HG03103 (cell line): ENCODE measurements around the gene DOP1B.
"Not testable (repeated sequence)": the region's sequence is repeated elsewhere in the genome, so short reads cannot be mapped to it uniquely, and the experiment has no call there.

Experiments
- ATAC-seq: cut with Tn5 transposase; IDR thresholded peaks from one replicate; pipeline ENCODE4 v1.9.1; 2021; ENCODE audit warnings: low read depth; ENCODE audit not compliant: unreplicated experiment

The DOP1B gene, protein sequence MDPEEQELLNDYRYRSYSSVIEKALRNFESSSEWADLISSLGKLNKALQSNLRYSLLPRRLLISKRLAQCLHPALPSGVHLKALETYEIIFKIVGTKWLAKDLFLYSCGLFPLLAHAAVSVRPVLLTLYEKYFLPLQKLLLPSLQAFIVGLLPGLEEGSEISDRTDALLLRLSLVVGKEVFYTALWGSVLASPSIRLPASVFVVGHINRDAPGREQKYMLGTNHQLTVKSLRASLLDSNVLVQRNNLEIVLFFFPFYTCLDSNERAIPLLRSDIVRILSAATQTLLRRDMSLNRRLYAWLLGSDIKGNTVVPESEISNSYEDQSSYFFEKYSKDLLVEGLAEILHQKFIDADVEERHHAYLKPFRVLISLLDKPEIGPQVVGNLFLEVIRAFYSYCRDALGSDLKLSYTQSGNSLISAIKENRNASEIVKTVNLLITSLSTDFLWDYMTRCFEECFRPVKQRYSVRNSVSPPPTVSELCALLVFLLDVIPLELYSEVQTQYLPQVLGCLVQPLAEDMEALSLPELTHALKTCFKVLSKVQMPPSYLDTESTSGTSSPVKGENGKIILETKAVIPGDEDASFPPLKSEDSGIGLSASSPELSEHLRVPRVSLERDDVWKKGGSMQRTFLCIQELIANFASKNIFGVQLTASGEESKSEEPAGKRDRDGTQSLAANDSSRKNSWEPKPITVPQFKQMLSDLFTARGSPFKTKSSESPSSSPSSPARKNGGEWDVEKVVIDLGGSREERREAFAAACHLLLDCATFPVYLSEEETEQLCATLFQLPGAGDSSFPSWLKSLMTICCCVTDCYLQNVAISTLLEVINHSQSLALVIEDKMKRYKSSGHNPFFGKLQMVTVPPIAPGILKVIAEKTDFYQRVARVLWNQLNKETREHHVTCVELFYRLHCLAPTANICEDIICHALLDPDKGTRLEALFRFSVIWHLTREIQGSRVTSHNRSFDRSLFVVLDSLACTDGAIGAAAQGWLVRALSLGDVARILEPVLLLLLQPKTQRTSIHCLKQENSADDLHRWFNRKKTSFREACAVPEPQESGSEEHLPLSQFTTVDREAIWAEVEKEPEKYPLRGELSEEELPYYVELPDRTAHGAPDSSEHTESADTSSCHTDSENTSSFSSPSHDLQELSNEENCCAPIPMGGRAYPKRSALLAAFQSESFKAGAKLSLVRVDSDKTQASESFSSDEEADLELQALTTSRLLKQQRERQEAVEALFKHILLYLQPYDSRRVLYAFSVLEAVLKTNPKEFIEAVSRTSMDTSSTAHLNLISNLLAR (N-terminal part only)

DNA sequence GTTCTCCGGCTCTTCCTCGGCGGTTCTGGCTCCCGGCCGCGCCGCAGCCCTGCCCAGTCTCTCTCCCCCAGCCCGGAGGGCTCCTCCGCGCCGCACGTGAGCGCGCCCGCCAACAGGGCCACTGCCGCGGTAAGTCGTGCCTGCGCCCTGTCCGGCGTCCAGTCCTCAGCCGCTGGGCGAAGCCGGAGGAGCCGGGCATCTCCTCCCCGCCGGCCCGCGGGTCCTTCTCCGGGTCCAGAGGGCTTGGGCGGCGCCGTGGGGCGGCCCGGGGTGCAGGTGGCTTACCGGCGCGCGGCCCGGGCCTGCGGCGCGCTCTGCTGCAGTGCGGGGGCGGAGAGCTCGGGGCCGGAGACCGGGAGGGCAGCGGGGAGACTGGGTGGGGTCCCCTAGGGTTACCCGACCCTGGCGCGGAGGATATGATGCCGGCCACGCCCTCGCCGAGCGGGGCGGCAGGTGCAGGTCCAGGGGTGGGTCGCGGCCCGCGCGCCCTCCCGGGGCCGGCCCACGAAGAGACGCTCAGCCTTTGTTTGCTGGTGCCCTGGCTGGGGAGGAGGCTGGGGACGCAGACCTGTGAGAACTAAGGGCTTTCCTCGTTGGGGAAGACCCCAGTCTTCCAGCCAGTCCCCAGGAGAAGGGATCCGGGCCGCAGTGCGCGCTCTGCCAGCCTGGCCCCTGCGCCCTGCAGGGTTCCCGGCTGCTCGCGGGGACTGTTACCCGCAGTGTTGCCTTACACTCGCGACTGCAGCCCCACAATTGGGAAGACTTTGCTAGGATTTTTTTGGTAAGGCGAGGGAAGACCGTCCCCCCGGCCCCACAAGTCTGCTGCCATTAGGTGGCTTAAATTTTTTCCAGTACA, at the start of gene DOP1B:
DOP1B (plus strand) TSS at position 10 of the 856 bp plus-strand sequence. CDS start 7,910 bp downstream, outside the sequence.
- peak; percentile 25 for ATAC-seq

GRCh38 chr21:36109868-36110267, 46.8 kb upstream of the DOP1B start:
- ATAC-seq = no peak

DNA sequence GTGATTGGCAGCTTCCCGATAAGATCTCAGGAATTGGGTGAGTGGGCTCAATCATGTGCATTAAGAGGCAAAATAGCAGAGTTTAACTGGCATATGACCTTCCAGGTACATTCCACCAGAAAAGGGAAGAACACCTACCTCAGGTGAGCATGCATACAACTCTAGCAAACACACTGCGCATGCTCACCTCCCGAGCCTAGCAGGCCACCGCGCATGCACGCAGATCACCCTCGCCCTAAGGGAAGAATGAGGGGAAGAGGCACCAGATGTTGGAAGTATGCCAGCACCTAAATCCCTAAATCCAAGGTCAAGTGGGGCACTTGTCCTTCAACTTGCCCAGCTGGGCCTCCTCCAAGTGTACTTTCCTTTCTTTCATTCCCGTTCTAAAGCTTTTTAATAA, 45.4 kb upstream of the DOP1B start:
- ATAC-seq = no peak

- no peak for ATAC-seq
These were observed 42.8 kb upstream of the DOP1B start for GRCh38 chr21:36113647-36114428.

- no peak for ATAC-seq
These were observed 41.4 kb upstream of the DOP1B start for GRCh38 chr21:36115138-36115730.

DNA sequence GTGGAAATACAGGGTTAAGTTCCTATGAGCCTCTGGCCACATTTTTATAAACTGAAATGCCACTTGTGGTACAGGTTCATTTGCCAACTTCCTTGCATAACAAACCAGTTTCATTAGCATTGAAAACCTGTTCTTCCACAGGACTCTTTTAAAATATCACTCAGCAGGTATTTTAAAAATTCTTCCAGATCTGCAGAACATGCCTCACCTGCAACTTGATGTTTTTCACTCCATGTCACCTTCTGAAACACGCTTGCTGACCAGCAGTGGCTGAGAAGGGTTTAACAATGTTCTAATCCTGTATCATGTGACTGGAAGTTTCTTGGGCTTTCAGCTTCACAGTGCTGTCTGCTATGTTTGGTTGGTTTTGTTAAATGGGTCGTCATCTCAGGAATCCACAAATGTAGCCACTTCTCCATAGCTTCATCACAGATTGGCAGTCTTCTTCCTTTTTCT, 39.3 kb upstream of the DOP1B start:
- no peak for ATAC-seq

DNA sequence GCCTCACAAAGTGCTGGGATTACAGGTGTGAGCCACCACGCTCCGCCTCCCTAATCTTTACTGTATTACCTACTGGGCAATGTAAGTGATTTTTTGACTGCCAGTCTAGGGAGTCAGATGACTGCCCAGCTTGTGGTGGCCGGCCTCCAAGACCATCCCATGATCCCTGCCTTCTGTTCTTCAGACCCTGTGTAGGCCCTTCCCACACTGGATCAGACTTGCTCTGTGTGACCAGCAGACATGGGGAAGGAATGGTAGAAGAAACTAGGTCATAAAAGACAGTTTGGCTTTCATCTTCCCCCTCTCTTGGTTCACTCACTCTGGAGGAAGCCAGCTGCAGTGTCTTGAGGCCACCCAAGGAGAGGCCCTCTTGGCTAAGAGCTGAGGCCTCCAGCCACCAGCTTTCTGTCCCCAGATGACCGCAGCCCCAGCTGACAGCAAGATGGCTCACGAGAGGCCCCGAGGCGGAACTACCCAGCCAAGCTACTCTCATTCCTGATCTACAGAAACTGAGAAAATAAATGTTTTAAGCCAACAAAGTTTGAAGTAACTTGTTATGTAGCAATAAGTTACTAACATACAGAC, 36.2 kb upstream of the DOP1B start:
- no peak for ATAC-seq

DNA sequence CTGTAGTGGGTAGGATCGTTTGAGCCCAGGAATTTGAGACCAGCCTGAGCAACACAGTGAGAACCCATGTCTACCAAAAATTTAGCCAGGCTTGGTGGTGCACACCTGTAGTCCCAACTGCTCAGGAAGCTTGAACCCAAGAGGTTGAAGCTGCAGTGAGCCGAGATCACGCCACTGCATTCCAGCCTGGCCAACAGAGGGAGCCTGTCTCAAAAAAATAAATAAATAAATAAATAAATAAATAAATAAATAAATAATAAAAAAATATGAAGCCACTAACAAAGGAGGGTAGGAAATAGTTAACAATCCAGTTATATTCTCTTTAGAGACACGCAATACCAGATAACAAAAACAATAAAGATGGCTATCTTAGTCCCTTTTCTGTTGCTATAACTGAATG, 33.6 kb upstream of the DOP1B start:
- no peak for ATAC-seq

- ATAC-seq = no peak
These were observed 32.2 kb upstream of the DOP1B start for GRCh38 chr21:36124395-36124794.

DNA sequence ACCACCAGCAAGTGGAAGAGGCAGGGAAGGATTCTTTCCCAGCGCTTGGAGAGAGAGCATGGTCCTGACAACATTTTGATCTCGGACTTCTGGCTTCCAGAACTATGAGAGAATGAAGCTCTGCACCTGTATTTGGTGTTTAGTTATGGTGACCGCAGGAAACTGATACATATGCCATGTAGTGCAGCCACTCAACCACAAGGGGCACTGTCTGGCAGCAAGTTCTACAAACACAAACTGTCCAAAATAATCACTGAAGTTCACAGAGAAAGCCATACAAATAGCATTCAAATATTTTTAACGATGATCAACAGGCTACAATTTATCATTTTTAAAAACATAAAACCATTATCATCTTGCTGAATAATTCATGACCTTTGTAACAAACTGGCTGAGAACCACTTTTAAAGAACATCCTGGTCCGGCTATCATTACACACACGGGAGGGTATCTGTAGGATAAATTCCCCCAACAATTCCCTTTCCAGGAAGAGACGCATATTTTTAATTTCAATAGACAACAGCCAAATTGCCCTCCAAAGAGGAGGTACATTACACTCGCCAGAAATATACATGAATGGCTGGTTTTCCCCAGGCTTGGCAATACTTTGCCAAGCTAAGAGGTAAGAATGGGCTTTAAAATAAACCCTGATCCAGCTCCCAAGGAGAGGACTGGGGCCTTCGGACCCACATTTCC, 31.0 kb upstream of the DOP1B start:
- ATAC-seq = no peak

DNA sequence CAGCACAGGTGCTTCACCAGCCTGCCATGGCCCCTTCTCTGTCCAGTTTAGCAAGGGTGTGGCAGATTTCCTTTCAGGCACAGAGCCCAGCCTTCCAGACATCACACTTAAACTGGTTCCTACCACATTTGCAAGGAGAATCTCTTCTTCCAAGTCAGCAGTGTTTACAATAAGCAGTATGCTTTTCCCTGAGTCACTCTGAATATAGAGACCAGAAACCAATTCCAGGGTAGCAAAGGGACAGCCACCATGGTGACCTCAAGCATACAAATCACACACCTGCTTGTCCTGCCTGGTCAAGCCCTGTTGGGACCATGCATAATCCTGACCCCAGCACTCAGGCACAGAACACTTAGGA, 30.4 kb upstream of the DOP1B start:
- no peak for ATAC-seq

- no peak for ATAC-seq
These were observed 30.0 kb upstream of the DOP1B start for GRCh38 chr21:36126621-36127110.

GRCh38 chr21:36127250-36127904, 29.2 kb upstream of the DOP1B start:
- ATAC-seq = no peak

DNA sequence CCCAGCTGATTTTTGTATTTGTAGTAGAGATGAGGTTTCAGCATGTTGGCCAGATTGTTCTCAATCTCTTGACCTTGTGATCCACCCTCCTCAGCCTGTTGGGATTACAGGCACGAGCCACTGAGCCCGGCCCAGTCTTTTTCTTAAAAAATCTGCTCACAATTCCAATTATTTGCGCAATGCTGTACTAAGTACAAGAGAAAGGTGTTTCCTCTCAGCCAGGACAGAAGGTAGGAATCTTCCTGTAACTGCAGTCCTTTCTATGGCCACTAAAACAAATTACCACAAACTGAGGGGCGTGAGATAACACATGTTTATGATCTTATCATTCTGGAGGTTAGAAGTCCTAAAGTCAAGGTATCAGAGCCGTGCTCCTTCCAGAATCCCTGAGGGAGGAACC, 28.6 kb upstream of the DOP1B start:
- no peak for ATAC-seq

DNA sequence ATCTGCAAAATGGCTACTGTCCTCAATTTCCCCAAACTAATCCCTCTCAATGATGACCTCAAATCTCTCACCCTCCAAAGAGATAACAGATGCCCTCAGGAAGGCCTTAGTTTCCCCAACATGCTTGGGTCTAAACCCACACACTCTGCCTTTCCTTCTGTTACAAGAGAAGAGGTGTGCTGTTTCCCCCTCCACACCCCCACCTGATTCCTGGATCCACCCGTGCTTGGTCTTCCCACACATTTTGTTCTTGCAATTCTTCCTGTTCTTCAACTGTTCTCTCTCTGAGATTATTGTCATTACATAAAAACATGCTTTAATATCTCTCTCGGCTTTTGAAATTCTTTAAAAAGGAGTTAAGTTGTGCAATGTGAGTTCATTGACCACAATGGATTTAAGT, 27.4 kb upstream of the DOP1B start:
- ATAC-seq = no peak

GRCh38 chr21:36130414-36130762, 26.2 kb upstream of the DOP1B start:
- ATAC-seq = not testable (repeated sequence)

DNA sequence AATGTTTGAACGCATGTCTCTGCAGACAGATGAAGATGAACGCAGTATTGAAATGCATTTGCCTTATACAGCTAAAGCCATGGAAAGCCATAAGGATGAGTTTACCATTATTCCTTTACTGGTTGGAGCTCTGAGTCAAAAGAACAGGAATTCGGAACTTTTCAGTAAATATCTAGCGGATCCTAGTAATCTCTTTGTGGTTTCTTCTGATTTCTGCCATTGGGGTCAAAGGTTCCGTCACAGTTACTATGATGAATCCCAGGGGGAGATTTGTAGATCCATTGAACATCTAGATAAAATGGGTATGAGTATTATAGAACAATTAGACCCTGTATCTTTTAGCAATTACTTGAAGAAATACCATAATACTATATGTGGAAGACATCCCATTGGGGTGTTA, 25.8 kb upstream of the DOP1B start:
- not testable (repeated sequence) for ATAC-seq
